ENCODE data around the gene STBD1.
A peak's percentile ranks its signal among the peaks of the same experiment; 100 is the strongest.
"Not testable (repeated sequence)": the region's sequence is repeated elsewhere in the genome, so short reads cannot be mapped to it uniquely, and the experiment has no call there.

The STBD1 gene

GRCh38 chr4:76305971-76306881 lies at the start of gene STBD1:
Gene STBD1 (plus strand): TSS chr4:76306733. CDS start chr4:76306770, 37 bp downstream.
- no peak for DNase-seq

- no peak for DNase-seq
These were observed 49.6 kb upstream of the STBD1 start for GRCh38 chr4:76256968-76257367.

- DNase-seq = no peak
These were observed 48.7 kb upstream of the STBD1 start for GRCh38 chr4:76257824-76258223.

- no peak for DNase-seq
These were observed 46.0 kb upstream of the STBD1 start for GRCh38 chr4:76260571-76260970.

- DNase-seq = no peak
These were observed 40.8 kb upstream of the STBD1 start for GRCh38 chr4:76265631-76266218.

GRCh38 chr4:76266627-76267026 lies 39.9 kb upstream of the STBD1 start:
- no peak for DNase-seq

GRCh38 chr4:76267811-76268210 lies 38.7 kb upstream of the STBD1 start:
- DNase-seq = no peak

- DNase-seq = peak; percentile 24
These were observed 36.0 kb upstream of the STBD1 start for GRCh38 chr4:76270244-76271175.

GRCh38 chr4:76271248-76271647 lies 35.3 kb upstream of the STBD1 start:
- no peak for DNase-seq

GRCh38 chr4:76272073-76272472 lies 34.5 kb upstream of the STBD1 start:
- DNase-seq = no peak

GRCh38 chr4:76272582-76272981 lies 34.0 kb upstream of the STBD1 start:
- no peak for DNase-seq

- no peak for DNase-seq
These were observed 33.5 kb upstream of the STBD1 start for GRCh38 chr4:76272999-76273398.

GRCh38 chr4:76275486-76276124 lies 30.9 kb upstream of the STBD1 start:
- no peak for DNase-seq

GRCh38 chr4:76276813-76277212 lies 29.7 kb upstream of the STBD1 start:
- no peak for DNase-seq

GRCh38 chr4:76277667-76278066 lies 28.9 kb upstream of the STBD1 start:
- no peak for DNase-seq

- no peak for DNase-seq
These were observed 27.9 kb upstream of the STBD1 start for GRCh38 chr4:76278583-76278982.

- no peak for DNase-seq
These were observed 27.1 kb upstream of the STBD1 start for GRCh38 chr4:76279462-76279861.

GRCh38 chr4:76280488-76281441 lies 25.8 kb upstream of the STBD1 start:
- no peak for DNase-seq

GRCh38 chr4:76281594-76281993 lies 24.9 kb upstream of the STBD1 start:
- DNase-seq = not testable (repeated sequence)

GRCh38 chr4:76282941-76283689 lies 23.4 kb upstream of the STBD1 start:
- no peak for DNase-seq

- DNase-seq = no peak
These were observed 22.6 kb upstream of the STBD1 start for GRCh38 chr4:76283900-76284299.

All from NCI-H1694 (cell line).